RWPE2 (cell line): Measurements from ENCODE around the gene KMT5B.

Experiments
- ATAC-seq: fragments of 200-7000 bp; cut with Tn5 transposase; 3 replicates; pipeline ENCODE4 v1.9.1; 2021; ENCODE audit warnings: low read depth
- DNase-seq: peaks from one replicate; pipeline ENCODE4 v3.0.0-alpha.2; 2020; ENCODE audit warnings: low spot score
- H3K27ac ChIP-seq: fragments of 450-650 bp; 2 replicates; pipeline ENCODE4 v1.5.1; 2017; ENCODE audit warnings: mild to moderate bottlenecking; ENCODE audit not compliant: poor library complexity, severe bottlenecking
- H3K27me3 ChIP-seq: fragments of 250-450 bp; sonication (Bioruptor Pico); 2 replicates; pipeline ENCODE4 v1.5.1; 2021; ENCODE audit warnings: mild to moderate bottlenecking, moderate library complexity; ENCODE audit not compliant: insufficient read depth, poor library complexity, severe bottlenecking
- H3K36me3 ChIP-seq: fragments of 250-450 bp; sonication (Bioruptor Pico); 2 replicates; pipeline ENCODE4 v1.5.1; 2020; ENCODE audit warnings: low read depth, mild to moderate bottlenecking, moderate library complexity
- H3K4me1 ChIP-seq: fragments of 250-450 bp; sonication (Bioruptor Pico); 2 replicates; pipeline ENCODE4 v1.5.1; 2021; ENCODE audit warnings: mild to moderate bottlenecking, moderate library complexity; ENCODE audit not compliant: insufficient read depth, poor library complexity, severe bottlenecking
- H3K4me3 ChIP-seq: fragments of 250-450 bp; sonication (Bioruptor Pico); 2 replicates; pipeline ENCODE4 v1.5.1; 2021; ENCODE audit warnings: mild to moderate bottlenecking, moderate library complexity; ENCODE audit not compliant: severe bottlenecking
- H3K9me3 ChIP-seq: fragments of 250-450 bp; sonication (Bioruptor Pico); 2 replicates; pipeline ENCODE4 v1.5.1; 2021; ENCODE audit warnings: mild to moderate bottlenecking, moderate library complexity; ENCODE audit not compliant: severe bottlenecking
- CTCF ChIP-seq: fragments of 450-650 bp; IDR thresholded peaks from one replicate; pipeline ENCODE4 v1.5.1; 2017; ENCODE audit warnings: mild to moderate bottlenecking, moderate library complexity; ENCODE audit not compliant: poor library complexity, severe bottlenecking

Gene KMT5B

GRCh38 chr11:68181719-68182451 lies 31.2 kb downstream of the KMT5B start:
- no peaks in the 10 kb centered on the region for H3K9me3 ChIP-seq
- H3K36me3 ChIP-seq = peaks cover 37% of the 10 kb centered on the region
- no peak overlapping the region for H3K4me3 ChIP-seq
- ATAC-seq (no peak), DNase-seq (no peak)
- H3K4me1 ChIP-seq = no peaks in the 10 kb centered on the region
- no peak overlapping the region for H3K27ac ChIP-seq
- no peaks in the 10 kb centered on the region for H3K27me3 ChIP-seq
- no peak for TF ChIP-seq CTCF

GRCh38 chr11:68179847-68180246 lies 33.2 kb downstream of the KMT5B start:
- Histone ChIP-seq H3K36me3 (peaks cover 41% of the 10 kb centered on the region), H3K4me1 (no peaks in the 10 kb centered on the region), H3K27me3 (no peaks in the 10 kb centered on the region), H3K4me3 (no peak overlapping the region), H3K27ac (no peak overlapping the region), H3K9me3 (no peaks in the 10 kb centered on the region)
- DNase-seq (no peak), ATAC-seq (no peak)
- TF ChIP-seq CTCF = no peak

- no peaks in the 10 kb centered on the region for H3K27me3 ChIP-seq
- no peak for DNase-seq
- no peaks in the 10 kb centered on the region for H3K4me1 ChIP-seq
- no peak overlapping the region for H3K27ac ChIP-seq
- H3K36me3 ChIP-seq = peaks cover 50% of the 10 kb centered on the region
- no peak for TF ChIP-seq CTCF
- no peak overlapping the region for H3K4me3 ChIP-seq
- H3K9me3 ChIP-seq = no peaks in the 10 kb centered on the region
- ATAC-seq = no peak
These were observed 35.2 kb downstream of the KMT5B start for GRCh38 chr11:68177877-68178276.

GRCh38 chr11:68173926-68174325 lies 39.2 kb downstream of the KMT5B start:
- DNase-seq (no peak), ATAC-seq (no peak)
- H3K9me3 ChIP-seq = no peaks in the 10 kb centered on the region
- H3K27ac ChIP-seq = no peak overlapping the region
- no peak for TF ChIP-seq CTCF
- no peaks in the 10 kb centered on the region for H3K27me3 ChIP-seq
- H3K4me1 ChIP-seq = no peaks in the 10 kb centered on the region
- H3K4me3 ChIP-seq = no peak overlapping the region
- peaks cover 81% of the 10 kb centered on the region for H3K36me3 ChIP-seq

GRCh38 chr11:68169442-68169841 lies 43.7 kb downstream of the KMT5B start:
- ATAC-seq = no peak
- peaks cover 81% of the 10 kb centered on the region for H3K36me3 ChIP-seq

More at GRCh38 chr11:68169442-68169841, 43.7 kb downstream of the KMT5B start:
- Histone ChIP-seq H3K4me3 (no peak overlapping the region), H3K27me3 (no peaks in the 10 kb centered on the region), H3K4me1 (no peaks in the 10 kb centered on the region), H3K9me3 (no peaks in the 10 kb centered on the region), H3K27ac (no peak overlapping the region)
- DNase-seq = no peak
- TF ChIP-seq CTCF = no peak
